Stimulated activated CD8-positive, alpha-beta memory T cell treated with anti-CD3 and anti-CD28 coated beads, Interleukin-4, amount 100 ng/mL, for 48 hours (primary cell): ENCODE results near the gene GADD45G.

Source experiments
- DNase-seq: peaks from one replicate; pipeline ENCODE4 v3.0.0-alpha.2; 2020

GADD45G gene

GRCh38 chr9:89604729-89605464, at the start of gene GADD45G:
Gene GADD45G, plus strand, starts transcription at chr9:89605012. Its CDS starts 110 bp downstream, at chr9:89605122.
- peak; percentile 86 for DNase-seq

GRCh38 chr9:89555036-89555415, 49.8 kb upstream of the GADD45G start:
- DNase-seq: no peak

- no peak for DNase-seq
Measured at GRCh38 chr9:89555451-89556375, 49.1 kb upstream of the GADD45G start.

GRCh38 chr9:89558196-89558899, 46.5 kb upstream of the GADD45G start:
- DNase-seq: no peak

GRCh38 chr9:89558948-89559347, 45.9 kb upstream of the GADD45G start:
- no peak for DNase-seq

GRCh38 chr9:89562186-89562814, 42.5 kb upstream of the GADD45G start:
- DNase-seq: no peak

GRCh38 chr9:89563571-89564345, 41.1 kb upstream of the GADD45G start:
- DNase-seq: no peak

- no peak for DNase-seq
Measured at GRCh38 chr9:89564346-89564878, 40.4 kb upstream of the GADD45G start.

GRCh38 chr9:89567649-89568048, 37.2 kb upstream of the GADD45G start:
- DNase-seq: no peak

GRCh38 chr9:89574309-89574708, 30.5 kb upstream of the GADD45G start:
- DNase-seq: no peak

GRCh38 chr9:89576404-89576839, 28.4 kb upstream of the GADD45G start:
- DNase-seq: no peak

GRCh38 chr9:89577363-89577762, 27.4 kb upstream of the GADD45G start:
- no peak for DNase-seq

GRCh38 chr9:89579741-89580385, 24.9 kb upstream of the GADD45G start:
- DNase-seq: peak; percentile 44

GRCh38 chr9:89586311-89586710, 18.5 kb upstream of the GADD45G start:
- no peak for DNase-seq

GRCh38 chr9:89588271-89588879, 16.4 kb upstream of the GADD45G start:
- DNase-seq: no peak

GRCh38 chr9:89590415-89590814, 14.4 kb upstream of the GADD45G start:
- no peak for DNase-seq

- no peak for DNase-seq
Measured at GRCh38 chr9:89591274-89592212, 13.3 kb upstream of the GADD45G start.

- DNase-seq: peak; percentile 2
Measured at GRCh38 chr9:89592213-89592815, 12.5 kb upstream of the GADD45G start.
